Stimulated activated CD4-positive, alpha-beta T cell treated with anti-CD3 and anti-CD28 coated beads, Interleukin-15, amount 100 ng/mL, for 48 hours (primary cell): ENCODE measurements around the gene ADCY2.
"Not testable (repeated sequence)": the region's sequence is repeated elsewhere in the genome, so short reads cannot be mapped to it uniquely, and the experiment has no call there.

Source experiments
- DNase-seq, 2 donors: peaks; one replicate each; pipeline ENCODE4 v3.0.0-alpha.2; 2020; ENCODE audit warnings: low read depth in 2 of 2

ADCY2 gene

DNA sequence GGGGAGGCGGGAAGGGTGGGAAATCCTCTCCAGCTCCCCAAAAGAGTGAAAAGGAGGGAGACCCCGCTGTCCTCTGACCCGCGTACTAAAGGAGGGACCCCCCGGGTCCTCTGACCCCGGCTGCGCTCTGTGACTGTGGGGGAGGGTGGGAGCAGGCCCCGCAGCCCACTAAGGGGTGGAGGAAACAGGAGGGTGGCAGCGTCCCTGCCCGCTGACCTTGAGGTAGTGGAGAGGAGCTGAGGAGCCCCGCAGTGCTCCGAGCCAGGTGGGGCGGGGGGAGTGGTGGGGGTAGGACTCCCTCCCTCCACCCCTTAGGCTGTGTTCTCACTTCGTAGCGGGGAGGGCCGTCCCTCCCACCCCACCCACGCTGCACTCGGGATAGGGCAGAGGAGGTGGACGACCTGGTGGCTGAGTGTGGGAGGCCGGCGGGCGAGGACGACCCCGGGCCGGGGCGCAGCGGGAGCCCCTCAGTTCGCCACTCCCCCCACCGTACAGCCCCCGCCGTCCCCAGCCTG, 449 bp upstream of the ADCY2 start:
- no peak for DNase-seq

- no peak for DNase-seq
Measured at GRCh38 chr5:7396713-7397454, 946 bp downstream of the ADCY2 start.

DNA sequence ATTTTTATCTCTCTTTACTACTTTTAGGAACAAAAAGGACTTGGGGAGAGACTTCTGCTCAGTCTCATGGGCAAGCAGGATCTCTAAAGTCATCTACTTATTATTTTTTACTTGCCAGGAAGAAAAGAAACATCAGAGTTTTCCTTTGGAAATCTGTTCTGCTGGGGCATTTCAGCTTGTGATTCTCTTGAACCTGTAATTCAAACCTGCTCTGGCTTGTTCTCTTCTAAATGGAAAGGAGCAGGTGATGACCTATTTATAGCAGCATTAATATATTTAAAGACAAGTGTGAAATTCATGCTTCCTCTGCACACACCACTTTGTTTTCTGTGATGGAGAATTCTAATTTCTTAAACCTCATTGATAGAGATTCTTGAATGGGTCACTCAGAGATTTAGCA, 2.0 kb downstream of the ADCY2 start:
- DNase-seq = no peak

DNA sequence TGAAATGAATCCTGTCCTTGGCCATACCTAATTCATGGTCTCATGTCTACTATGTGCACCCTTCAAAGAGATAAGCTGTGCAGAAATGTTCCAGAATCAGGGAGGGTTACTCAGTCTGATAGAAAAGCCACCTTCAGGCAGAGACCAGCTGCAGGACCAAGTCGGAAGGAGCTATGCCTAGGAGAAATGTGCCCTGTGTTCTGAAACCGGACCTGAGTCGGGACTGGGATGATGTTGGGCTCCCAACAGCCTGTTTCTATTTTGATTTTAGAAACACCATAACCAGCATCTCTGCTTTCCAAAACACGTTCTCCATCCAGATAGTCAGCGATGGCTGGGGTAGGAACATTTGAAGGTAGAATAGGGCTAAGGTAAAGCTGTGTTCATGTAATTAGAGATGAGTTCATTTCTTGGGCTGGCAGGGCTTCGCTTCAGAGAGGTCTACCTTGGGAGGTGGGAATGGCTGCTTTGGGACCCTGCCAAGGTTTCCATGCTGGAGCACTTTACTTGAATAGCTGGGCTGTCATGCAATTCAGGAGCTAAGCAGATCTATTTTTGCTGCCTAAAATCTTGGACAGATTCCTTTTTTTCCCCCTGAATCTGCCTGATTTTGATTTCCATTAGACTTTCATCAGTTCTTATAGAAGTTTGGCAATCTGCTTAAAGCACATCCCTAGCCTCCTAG, 2.8 kb downstream of the ADCY2 start:
- DNase-seq = no peak

DNA sequence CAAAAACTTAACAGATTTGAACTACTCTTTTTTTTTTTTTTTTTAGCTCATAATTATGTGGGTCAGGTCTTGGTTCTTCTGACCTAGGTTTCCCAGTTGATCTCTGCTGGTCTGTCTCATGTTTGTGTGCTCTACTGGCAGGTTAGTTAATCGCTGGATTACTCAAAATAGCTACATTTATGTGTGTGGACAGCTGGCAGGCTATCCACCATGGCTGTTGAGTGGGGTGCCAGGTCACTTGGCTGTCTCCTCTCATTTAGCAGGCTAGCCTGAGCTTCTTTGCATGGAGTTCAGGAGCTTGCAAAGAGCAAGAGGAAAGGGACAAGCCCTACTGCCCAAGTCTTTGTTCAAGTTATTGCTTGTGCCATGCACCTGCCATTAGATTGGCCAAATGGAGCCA, 9.3 kb downstream of the ADCY2 start:
- DNase-seq = no peak

- no peak for DNase-seq
Measured at GRCh38 chr5:7410936-7411511, 15.1 kb downstream of the ADCY2 start.

DNA sequence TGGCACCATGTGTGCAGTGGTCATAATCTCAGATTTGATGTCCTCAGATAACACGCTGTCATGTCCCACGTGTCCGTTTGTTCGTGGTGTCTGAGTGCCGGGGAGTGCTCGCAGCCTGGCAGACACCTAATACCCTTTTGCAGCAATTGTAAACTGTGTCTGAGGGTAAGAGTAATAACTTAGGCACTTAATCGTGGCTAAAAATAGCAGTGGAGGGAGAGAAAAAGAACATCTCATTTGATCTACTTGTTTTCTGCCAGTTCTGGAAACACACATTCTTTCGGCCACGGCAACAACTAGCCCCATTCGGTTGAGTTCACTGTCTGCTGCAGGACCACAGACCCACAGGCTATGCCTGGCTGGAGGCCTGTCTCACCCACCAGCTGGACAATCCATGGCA, 16.5 kb downstream of the ADCY2 start:
- no peak for DNase-seq

GRCh38 chr5:7415123-7415522, 19.2 kb downstream of the ADCY2 start:
- DNase-seq = no peak

DNA sequence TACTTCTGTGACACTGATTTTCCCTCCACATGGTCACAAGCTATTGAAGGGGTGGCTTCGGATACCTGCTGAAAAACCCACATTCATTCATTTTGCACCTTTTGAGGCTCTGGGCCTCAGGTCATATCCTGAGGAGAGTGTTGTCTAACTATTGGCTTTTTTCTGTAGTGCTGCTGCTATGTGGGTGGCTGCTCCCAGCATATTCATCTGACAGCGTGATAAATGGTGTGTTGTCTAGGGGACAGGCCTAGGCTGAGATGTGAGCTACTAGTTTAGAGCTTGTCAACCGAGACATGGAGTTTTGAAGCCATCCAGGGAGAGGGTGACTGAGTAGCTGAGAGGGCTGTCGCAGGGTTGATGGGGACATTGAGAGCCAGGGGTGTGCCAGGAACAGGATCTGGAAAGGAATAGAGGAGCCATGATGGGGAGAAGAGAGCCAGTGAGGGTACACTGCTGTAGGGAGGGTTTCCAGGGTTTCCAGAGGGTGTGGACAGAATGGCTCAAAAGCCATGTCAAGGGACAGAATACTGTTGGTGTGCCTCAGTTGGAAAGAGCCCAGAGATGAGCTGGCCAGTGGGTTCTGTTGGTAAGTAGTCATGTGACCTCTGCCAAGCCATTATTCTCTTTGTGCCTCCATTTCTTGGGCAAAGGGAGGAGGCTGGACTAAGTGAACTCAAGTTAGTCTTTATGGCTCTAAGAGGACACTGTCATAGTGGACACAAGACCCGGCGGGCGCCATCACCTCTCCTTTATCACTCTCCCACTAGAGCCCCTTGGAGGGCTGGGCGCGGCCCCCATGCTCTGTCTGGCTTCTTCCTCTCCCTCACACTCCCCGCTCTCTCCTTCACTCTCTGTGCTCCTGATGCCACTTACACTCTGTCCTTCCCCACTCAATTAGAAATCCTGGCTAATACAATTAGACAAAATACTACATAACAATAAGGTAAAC, 19.9 kb downstream of the ADCY2 start:
- no peak for DNase-seq

- no peak for DNase-seq
Measured at GRCh38 chr5:7418276-7418675, 22.3 kb downstream of the ADCY2 start.

- DNase-seq = no peak
Measured at GRCh38 chr5:7419367-7419766, 23.4 kb downstream of the ADCY2 start.

- no peak for DNase-seq
Measured at GRCh38 chr5:7419846-7420245, 23.9 kb downstream of the ADCY2 start.

DNA sequence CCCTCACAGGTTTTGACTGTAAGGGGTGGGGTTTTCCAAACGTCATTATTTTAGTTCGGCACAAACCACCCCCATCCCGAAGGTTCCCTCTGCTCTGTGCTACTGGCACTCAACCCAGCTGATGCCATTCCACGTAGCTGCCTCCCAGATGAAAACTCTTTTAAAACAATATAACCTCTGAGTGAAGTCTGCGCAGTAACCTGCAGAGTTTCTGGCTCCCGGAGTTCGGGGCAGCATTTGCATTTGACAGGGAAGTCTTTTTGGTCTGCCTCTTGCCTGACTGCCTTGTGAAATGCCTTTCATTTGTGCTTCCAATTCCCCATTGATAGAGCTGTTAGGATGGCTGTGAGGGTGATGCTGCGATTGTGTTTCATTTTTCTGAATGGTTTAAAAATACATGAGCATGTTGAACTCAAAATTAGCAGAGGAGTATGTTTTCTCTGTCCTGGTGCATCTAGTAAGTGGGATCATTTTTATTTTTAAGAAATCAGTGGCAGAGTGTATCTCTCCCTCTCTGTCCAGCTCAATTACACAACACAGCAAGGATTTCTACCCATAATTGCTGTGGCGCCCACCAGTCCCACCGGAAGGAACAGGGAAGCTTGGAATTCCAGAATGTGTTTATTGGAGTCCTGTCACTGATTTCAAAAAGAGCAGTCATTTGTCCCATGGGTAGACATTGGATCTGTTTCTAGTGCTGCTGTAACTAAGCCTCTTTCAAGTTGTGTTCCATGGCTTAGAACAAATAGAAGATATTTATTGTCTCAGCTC, 24.8 kb downstream of the ADCY2 start:
- DNase-seq = no peak

- no peak for DNase-seq
Measured at GRCh38 chr5:7422316-7423106, 26.6 kb downstream of the ADCY2 start.

DNA sequence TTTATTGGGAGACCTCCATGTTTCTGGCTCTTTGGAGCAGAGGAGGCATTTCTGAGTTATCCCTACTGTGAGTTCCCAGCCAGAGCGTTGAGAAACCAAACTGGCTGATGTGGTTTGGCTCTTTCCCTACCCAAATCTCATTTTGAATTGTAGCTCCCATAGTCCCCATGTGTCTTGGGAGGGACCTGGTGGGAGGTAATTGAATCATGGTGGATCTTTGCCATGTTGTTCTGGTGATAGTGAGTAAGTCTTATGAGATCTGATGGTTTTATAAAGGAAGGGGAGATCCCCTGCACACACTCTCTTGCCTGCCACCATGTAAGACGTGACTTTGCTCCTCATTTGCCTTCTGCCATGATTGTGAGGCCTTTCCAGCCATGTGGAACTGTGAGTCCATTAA, 27.3 kb downstream of the ADCY2 start:
- DNase-seq = not testable (repeated sequence)

GRCh38 chr5:7425830-7426229, 29.9 kb downstream of the ADCY2 start:
- DNase-seq = no peak

GRCh38 chr5:7426284-7426683, 30.3 kb downstream of the ADCY2 start:
- DNase-seq = no peak

DNA sequence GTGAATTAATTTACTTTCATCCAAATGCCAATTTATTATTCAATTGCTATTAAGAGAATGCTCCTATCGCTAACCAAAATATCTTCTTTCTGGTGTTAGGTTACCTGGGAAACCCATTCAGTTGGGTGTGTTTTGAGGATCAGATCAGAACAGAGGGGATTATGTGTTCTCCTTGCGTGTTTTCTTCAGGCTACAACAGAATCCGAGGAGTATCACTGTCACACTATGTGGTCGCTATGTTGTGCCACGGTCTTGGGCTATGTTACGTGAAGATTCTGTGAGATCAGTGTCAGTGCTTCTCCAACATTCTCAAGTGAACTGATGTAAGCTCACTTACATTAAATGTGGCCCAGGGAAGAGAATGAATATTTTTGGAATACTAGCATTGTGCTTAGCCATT, 39.0 kb downstream of the ADCY2 start:
- DNase-seq = no peak

DNA sequence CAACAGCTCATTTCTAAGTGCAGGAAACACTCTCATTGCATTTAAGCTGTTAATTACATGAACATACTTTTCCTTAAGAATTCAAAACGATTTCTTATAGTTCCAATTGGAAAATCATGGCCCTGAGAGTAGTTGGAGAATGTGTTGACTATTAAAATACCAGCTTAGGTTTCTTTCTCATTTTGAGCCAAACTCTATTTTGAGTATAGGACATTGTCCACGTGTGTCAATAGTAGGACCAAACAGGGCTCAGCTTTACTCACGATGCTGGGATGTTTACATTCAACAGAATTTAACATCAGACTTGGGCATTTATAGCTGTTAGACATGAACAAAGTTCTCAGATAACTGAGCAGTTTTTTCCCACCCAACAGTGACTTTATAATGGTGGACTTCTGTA, 39.6 kb downstream of the ADCY2 start:
- DNase-seq = no peak

- DNase-seq = no peak
Measured at GRCh38 chr5:7436521-7436920, 40.6 kb downstream of the ADCY2 start.
